Measurements from ENCODE around the gene DMRTC1.
"Not testable (repeated sequence)": the region's sequence is repeated elsewhere in the genome, so short reads cannot be mapped to it uniquely, and the experiment has no call there.

DNA sequence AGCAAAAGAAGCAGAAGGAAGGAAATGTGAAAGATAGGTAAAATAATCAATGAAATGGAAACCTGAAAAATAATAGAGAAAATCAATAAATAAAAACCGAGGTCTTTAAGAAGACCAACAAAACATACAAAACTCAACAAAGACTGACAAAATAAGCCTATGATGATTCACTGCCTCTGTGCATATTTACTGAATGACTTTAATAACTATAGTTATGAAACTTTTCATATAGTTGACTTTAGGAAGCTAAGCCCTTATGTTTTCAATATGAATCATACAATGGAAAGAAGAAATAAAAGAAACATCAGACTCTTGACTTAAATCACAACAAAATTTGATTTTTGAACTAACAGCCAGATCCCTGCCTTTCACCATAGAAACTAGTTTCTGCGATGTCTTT lies 106.1 kb downstream of the DMRTC1 start:
- TF ChIP-seq, protein P1, sequence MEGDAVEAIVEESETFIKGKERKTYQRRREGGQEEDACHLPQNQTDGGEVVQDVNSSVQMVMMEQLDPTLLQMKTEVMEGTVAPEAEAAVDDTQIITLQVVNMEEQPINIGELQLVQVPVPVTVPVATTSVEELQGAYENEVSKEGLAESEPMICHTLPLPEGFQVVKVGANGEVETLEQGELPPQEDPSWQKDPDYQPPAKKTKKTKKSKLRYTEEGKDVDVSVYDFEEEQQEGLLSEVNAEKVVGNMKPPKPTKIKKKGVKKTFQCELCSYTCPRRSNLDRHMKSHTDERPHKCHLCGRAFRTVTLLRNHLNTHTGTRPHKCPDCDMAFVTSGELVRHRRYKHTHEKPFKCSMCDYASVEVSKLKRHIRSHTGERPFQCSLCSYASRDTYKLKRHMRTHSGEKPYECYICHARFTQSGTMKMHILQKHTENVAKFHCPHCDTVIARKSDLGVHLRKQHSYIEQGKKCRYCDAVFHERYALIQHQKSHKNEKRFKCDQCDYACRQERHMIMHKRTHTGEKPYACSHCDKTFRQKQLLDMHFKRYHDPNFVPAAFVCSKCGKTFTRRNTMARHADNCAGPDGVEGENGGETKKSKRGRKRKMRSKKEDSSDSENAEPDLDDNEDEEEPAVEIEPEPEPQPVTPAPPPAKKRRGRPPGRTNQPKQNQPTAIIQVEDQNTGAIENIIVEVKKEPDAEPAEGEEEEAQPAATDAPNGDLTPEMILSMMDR (IDR thresholded peaks at IDR 0.05; ENCODE audit: extremely low read depth in 1 of 2, insufficient read depth in 1 of 2, low read depth in 1 of 2, low read length in 2 of 2): not testable (repeated sequence)
- not testable (repeated sequence) for TF ChIP-seq EZH2 (IDR thresholded peaks at IDR 0.05; ENCODE audit: borderline replicate concordance, low read depth, low read length, severe bottlenecking)
